Measurements from ENCODE around the gene WDR35. TPM values are rescaled to one million over a fixed set of nuclear protein-coding genes. Genes with fewer than 3 reads are reported as not detected.

Gene WDR35
- total RNA-seq, 1 donor from 2014 or later = 13.6 TPM

DNA sequence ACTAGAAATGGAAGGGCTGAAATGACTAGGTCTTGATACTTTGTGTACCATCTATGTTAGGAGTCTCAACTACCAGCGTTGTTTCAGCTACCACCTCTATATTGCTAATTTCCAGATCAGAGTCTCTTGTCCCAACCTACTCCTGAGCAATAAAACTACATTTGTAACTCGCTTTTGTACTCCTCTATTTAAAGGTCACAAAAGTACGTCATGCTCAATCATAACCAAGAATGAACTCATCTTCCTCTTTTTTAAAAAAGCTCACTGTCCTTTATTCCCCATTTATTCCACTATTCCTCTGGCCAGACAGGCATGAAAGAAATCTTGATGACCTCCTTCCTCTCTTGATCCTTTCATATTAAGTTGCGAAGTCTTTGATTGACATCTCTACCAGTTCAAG is 33.8 kb upstream of the WDR35 start:
- no peak overlapping the region for H3K4me3 ChIP-seq (ENCODE audit: low read depth, low read length)
- no peaks in the 10 kb centered on the region for H3K27me3 ChIP-seq (ENCODE audit: control insufficient read depth, insufficient read depth, low read length)
- H3K36me3 ChIP-seq (ENCODE audit: control insufficient read depth, insufficient read depth, low read length) = no peaks in the 10 kb centered on the region
- DNase-seq (ENCODE audit: low read depth) = no peak
- TF ChIP-seq, protein P1, sequence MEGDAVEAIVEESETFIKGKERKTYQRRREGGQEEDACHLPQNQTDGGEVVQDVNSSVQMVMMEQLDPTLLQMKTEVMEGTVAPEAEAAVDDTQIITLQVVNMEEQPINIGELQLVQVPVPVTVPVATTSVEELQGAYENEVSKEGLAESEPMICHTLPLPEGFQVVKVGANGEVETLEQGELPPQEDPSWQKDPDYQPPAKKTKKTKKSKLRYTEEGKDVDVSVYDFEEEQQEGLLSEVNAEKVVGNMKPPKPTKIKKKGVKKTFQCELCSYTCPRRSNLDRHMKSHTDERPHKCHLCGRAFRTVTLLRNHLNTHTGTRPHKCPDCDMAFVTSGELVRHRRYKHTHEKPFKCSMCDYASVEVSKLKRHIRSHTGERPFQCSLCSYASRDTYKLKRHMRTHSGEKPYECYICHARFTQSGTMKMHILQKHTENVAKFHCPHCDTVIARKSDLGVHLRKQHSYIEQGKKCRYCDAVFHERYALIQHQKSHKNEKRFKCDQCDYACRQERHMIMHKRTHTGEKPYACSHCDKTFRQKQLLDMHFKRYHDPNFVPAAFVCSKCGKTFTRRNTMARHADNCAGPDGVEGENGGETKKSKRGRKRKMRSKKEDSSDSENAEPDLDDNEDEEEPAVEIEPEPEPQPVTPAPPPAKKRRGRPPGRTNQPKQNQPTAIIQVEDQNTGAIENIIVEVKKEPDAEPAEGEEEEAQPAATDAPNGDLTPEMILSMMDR (IDR thresholded peaks at IDR 0.05; ENCODE audit: insufficient read depth, low read length, poor library complexity, severe bottlenecking) = no peak

DNA sequence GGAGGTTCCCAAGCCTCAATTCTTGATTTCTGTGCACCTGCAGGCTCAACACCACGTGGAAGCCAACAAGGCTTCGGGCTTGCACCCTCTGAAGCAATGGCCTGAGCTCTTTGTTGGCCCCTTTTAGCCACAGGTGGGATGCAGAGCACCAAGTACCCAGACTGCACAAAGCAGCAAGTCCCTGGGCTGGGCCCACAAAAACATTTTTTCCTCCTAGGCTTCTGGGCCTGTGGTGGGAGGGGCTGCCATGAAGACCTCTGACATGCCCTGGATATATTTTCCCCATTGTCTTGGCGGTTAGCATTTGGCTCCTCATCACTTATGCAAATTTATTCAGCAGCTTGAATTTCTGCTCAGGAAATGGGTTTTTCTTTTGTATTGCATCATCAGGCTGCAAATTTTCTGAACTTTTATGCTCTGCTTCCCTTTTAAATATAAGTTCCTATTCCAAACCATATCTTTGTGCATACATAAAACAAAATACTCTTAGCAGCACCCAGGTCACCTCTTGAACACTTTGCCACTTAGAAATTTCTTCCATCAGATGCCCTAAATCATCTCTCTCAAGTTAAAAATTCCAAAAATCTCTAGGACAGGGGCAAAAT is 31.6 kb upstream of the WDR35 start:
- no peak overlapping the region for H3K4me3 ChIP-seq (ENCODE audit: low read depth, low read length)
- H3K27me3 ChIP-seq (ENCODE audit: control insufficient read depth, insufficient read depth, low read length) = no peaks in the 10 kb centered on the region
- TF ChIP-seq, protein P1 (IDR thresholded peaks at IDR 0.05; ENCODE audit: insufficient read depth, low read length, poor library complexity, severe bottlenecking) = no peak
- H3K36me3 ChIP-seq (ENCODE audit: control insufficient read depth, insufficient read depth, low read length) = no peaks in the 10 kb centered on the region
- DNase-seq (ENCODE audit: low read depth) = no peak

DNA sequence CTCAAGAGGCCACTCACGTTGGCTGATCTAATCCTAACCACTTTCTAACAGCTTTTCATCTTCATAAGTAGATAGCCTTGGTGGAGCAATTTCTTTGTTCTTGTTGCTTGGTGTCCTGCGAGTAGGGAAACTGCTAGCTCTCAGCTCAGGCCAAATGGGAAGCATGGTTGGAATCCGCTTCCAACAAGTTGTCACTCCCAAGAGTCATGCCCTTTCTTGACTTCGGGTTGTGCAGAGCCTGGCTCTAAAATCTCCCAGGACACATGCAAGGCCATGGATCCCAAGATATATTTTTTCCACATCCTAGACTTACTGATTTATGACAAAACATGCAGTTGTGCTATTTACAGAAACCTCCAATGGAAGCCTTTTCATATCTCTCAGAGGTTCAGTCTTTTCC is 29.8 kb upstream of the WDR35 start:
- Histone ChIP-seq H3K27me3 (ENCODE audit: control insufficient read depth, insufficient read depth, low read length) (no peaks in the 10 kb centered on the region), H3K4me3 (ENCODE audit: low read depth, low read length) (no peak overlapping the region), H3K36me3 (ENCODE audit: control insufficient read depth, insufficient read depth, low read length) (no peaks in the 10 kb centered on the region)
- TF ChIP-seq, protein P1 (IDR thresholded peaks at IDR 0.05; ENCODE audit: insufficient read depth, low read length, poor library complexity, severe bottlenecking) = no peak
- no peak for DNase-seq (ENCODE audit: low read depth)

DNA sequence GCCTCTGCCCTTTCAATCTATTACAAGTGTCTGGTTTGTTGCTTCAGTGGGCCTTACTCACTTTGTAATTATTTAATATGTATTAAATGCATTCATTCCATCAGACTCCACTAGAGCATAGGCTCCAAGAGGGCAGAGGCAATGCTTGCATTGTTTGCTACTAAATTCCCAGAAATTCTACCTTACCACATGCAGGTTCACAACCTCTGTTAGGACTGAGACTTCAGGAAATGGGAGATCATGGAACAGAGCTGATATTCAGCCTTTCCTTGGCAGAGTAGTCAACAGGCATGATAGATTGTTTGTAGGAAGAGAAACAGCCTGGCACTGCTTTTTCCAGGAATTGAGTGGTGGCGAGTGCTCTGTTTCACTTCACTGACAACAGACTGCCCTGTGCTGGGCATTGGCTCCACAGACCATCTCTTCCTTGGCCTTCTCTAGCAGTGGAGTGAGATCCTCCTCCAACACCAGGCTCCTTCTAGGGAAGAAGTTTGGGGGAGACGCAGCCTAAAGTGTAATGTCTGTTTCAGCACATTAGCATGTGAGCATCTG is 28.8 kb upstream of the WDR35 start:
- DNase-seq (ENCODE audit: low read depth) = no peak
- TF ChIP-seq, protein P1 (IDR thresholded peaks at IDR 0.05; ENCODE audit: insufficient read depth, low read length, poor library complexity, severe bottlenecking) = no peak
- Histone ChIP-seq H3K4me3 (ENCODE audit: low read depth, low read length) (no peak overlapping the region), H3K36me3 (ENCODE audit: control insufficient read depth, insufficient read depth, low read length) (no peaks in the 10 kb centered on the region), H3K27me3 (ENCODE audit: control insufficient read depth, insufficient read depth, low read length) (no peaks in the 10 kb centered on the region)

DNA sequence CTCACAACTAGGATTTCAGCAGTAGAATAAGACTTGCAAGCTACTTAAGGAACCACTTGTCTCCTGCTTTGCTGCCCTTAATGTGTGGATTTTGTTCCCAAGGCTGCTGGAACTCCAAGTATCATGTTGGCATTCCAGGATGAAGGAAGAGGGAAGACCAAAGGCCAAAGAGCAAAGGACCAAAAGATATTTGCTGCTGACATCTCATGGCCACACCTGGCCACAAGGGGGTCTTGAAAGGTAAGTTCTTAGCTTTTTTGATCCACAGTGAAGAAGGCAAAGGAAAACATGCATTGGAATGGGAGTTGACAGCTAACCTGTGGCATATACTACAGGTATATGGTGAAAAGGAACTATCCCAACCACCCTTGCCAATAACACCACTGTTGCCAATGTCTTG is 26.4 kb upstream of the WDR35 start:
- H3K4me3 ChIP-seq (ENCODE audit: low read depth, low read length) = no peak overlapping the region
- no peak for DNase-seq (ENCODE audit: low read depth)
- TF ChIP-seq, protein P1 (IDR thresholded peaks at IDR 0.05; ENCODE audit: insufficient read depth, low read length, poor library complexity, severe bottlenecking) = no peak
- H3K27me3 ChIP-seq (ENCODE audit: control insufficient read depth, insufficient read depth, low read length) = peaks cover 4% of the 10 kb centered on the region
- H3K36me3 ChIP-seq (ENCODE audit: control insufficient read depth, insufficient read depth, low read length) = no peaks in the 10 kb centered on the region

Data from kidney epithelial cell (primary cell).